IMR-90 (cell line): ENCODE measurements around the gene MCAM. TPM values are rescaled to one million over a fixed set of nuclear protein-coding genes. Genes with fewer than 3 reads are reported as not detected.

ENCODE experiments used
- ATAC-seq: fragments of 200-7000 bp; cut with Tn5 transposase; 2 replicates; pipeline ENCODE4 v1.9.1; 2020; ENCODE audit warnings: low read depth, mild to moderate bottlenecking, moderate library complexity
- BruUV-seq: library from RNA; stranded (reverse); fragments of 400-500 nt; replicated peaks from 2 replicates; lab custom pipeline; 2021; lab: Mats Ljungman, UMichigan
- CTCF ChIA-PET: fragments of 300-600 bp; formaldehyde crosslinking; extraction: SDS; loops from one replicate; lab custom pipeline; 2021; ENCODE audit warnings: antibody characterized with exemption; lab: Yijun Ruan, JAX
- POLR2A ChIA-PET: fragments of 300-600 bp; sonication (Branson Sonifier 250); formaldehyde crosslinking; loops from one replicate; lab custom pipeline; 2022; ENCODE audit warnings: antibody characterized with exemption; ENCODE audit not compliant: unreplicated experiment; lab: Charles Lee
- DNase-seq: peaks from one replicate; pipeline ENCODE4 v3.0.0; 2013
- H2AFZ ChIP-seq: replicated peaks from 2 replicates; pipeline ENCODE3; 2013; ENCODE audit warnings: low read length, mild to moderate bottlenecking; ENCODE audit not compliant: poor library complexity
- H2AK5ac ChIP-seq: 2 replicates; pipeline ENCODE4 v1.6.1; 2013; ENCODE audit warnings: low read depth, low read length, inconsistent platforms
- H2AK9ac ChIP-seq: replicated peaks from 2 replicates; pipeline ENCODE3; 2013; ENCODE audit warnings: mild to moderate bottlenecking, low read depth, low read length, moderate library complexity; ENCODE audit not compliant: poor library complexity
- H2BK120ac ChIP-seq: 2 replicates; pipeline ENCODE4 v1.6.1; 2013; ENCODE audit warnings: low read depth, low read length, inconsistent platforms
- H2BK15ac ChIP-seq: 3 replicates; pipeline ENCODE4 v1.6.1; 2013; ENCODE audit warnings: low read depth, low read length, inconsistent platforms
- H2BK20ac ChIP-seq: 2 replicates; pipeline ENCODE4 v1.6.1; 2013; ENCODE audit warnings: low read depth, mild to moderate bottlenecking, inconsistent platforms, low read length, moderate library complexity
- H2BK5ac ChIP-seq: 2 replicates; pipeline ENCODE4 v1.6.1; 2013; ENCODE audit warnings: mild to moderate bottlenecking, low read depth, low read length, inconsistent platforms; ENCODE audit not compliant: poor library complexity, severe bottlenecking
- H3K14ac ChIP-seq: replicated peaks from 2 replicates; pipeline ENCODE4 v1.6.1; 2013; ENCODE audit warnings: low read depth, low read length, inconsistent platforms
- H3K18ac ChIP-seq: 2 replicates; pipeline ENCODE4 v1.6.1; 2013; ENCODE audit warnings: low read depth, low read length, control low read depth
- H3K23ac ChIP-seq: 2 replicates; pipeline ENCODE4 v1.6.1; 2013; ENCODE audit warnings: low read depth, low read length, inconsistent platforms
- H3K27ac ChIP-seq: 2 replicates; pipeline ENCODE4 v1.5.1; 2013; ENCODE audit warnings: mild to moderate bottlenecking, control low read depth, low read length; ENCODE audit not compliant: insufficient read depth
- H3K27me3 ChIP-seq: 2 replicates; pipeline ENCODE4 v1.6.1; 2013; ENCODE audit warnings: low read length; ENCODE audit not compliant: control insufficient read depth, insufficient read depth
- H3K36me3 ChIP-seq: 2 replicates; pipeline ENCODE4 v1.6.1; 2013; ENCODE audit warnings: low read length, mixed read lengths; ENCODE audit not compliant: control insufficient read depth, insufficient read depth
- H3K4ac ChIP-seq: 2 replicates; pipeline ENCODE4 v1.6.1; 2013; ENCODE audit warnings: low read depth, low read length, inconsistent platforms
- H3K4me1 ChIP-seq: 2 replicates; pipeline ENCODE4 v1.6.1; 2013; ENCODE audit warnings: low read length, mixed read lengths; ENCODE audit not compliant: control insufficient read depth, insufficient read depth
- H3K4me2 ChIP-seq: 2 replicates; pipeline ENCODE4 v1.6.1; 2013; ENCODE audit warnings: low read depth, mild to moderate bottlenecking, control low read depth, low read length, moderate library complexity
- H3K4me3 ChIP-seq: 2 replicates; pipeline ENCODE4 v1.5.1; 2013; ENCODE audit warnings: low read depth, mild to moderate bottlenecking, control low read depth, low read length, moderate library complexity; ENCODE audit not compliant: insufficient read depth
- H3K56ac ChIP-seq: 2 replicates; pipeline ENCODE4 v1.6.1; 2013; ENCODE audit warnings: low read length, inconsistent platforms; ENCODE audit not compliant: insufficient read depth; ENCODE audit errors: extremely low read depth
- H3K79me1 ChIP-seq, 2 experiments: 2 replicates each; pipeline ENCODE4 v1.6.1; 2013; ENCODE audit warnings: low read length in 2 of 2, inconsistent platforms in 1 of 2, low read depth in 1 of 2
- H3K9ac ChIP-seq: 2 replicates; pipeline ENCODE4 v1.6.1; 2013; ENCODE audit warnings: low read depth, low read length, control low read depth
- H3K9me1 ChIP-seq: 2 replicates; pipeline ENCODE4 v1.6.1; 2013; ENCODE audit warnings: low read length, inconsistent platforms; ENCODE audit not compliant: insufficient read depth
- H3K9me3 ChIP-seq: 2 replicates; pipeline ENCODE4 v1.6.1; 2013; ENCODE audit warnings: low read length; ENCODE audit not compliant: control insufficient read depth, insufficient read depth
- H4K20me1 ChIP-seq: 2 replicates; pipeline ENCODE4 v1.6.1; 2013; ENCODE audit warnings: low read length, inconsistent platforms; ENCODE audit not compliant: insufficient read depth
- H4K5ac ChIP-seq: 2 replicates; pipeline ENCODE4 v1.6.1; 2013; ENCODE audit warnings: mild to moderate bottlenecking, low read depth, low read length, control low read depth
- H4K8ac ChIP-seq, 2 experiments: 2 replicates each; pipeline ENCODE4 v1.6.1; 2013; ENCODE audit warnings: low read depth in 2 of 2, low read length in 2 of 2, control low read depth in 1 of 2, inconsistent platforms in 1 of 2
- H4K91ac ChIP-seq: 2 replicates; pipeline ENCODE4 v1.6.1; 2013; ENCODE audit warnings: low read depth, low read length, inconsistent platforms; ENCODE audit not compliant: insufficient read depth
- FOS ChIP-seq: fragments of 150-350 bp; IDR thresholded peaks from 2 replicates; pipeline ENCODE4 v1.6.1; 2016; ENCODE audit warnings: low read depth, low read length
- MAZ ChIP-seq: IDR thresholded peaks from 2 replicates; pipeline ENCODE4 v1.6.1; 2012; ENCODE audit warnings: low read depth, mild to moderate bottlenecking, low read length, improper control_type of control experiment, moderate library complexity, borderline replicate concordance
- MXI1 ChIP-seq: IDR thresholded peaks from 2 replicates; pipeline ENCODE4 v1.6.1; 2012; ENCODE audit warnings: low read depth, mild to moderate bottlenecking, low read length, moderate library complexity, borderline replicate concordance
- NFE2L2 ChIP-seq: fragments of 150-350 bp; IDR thresholded peaks from 2 replicates; pipeline ENCODE4 v1.6.1; 2016; ENCODE audit warnings: low read depth, mild to moderate bottlenecking, low read length
- POLR2A ChIP-seq: IDR thresholded peaks from 2 replicates; pipeline ENCODE4 v1.6.1; 2012; ENCODE audit warnings: mild to moderate bottlenecking, low read depth, low read length
- SMC3 ChIP-seq: fragments of 150-350 bp; IDR thresholded peaks from 2 replicates; pipeline ENCODE4 v1.6.1; 2016; ENCODE audit warnings: low read depth, mild to moderate bottlenecking, antibody characterized with exemption, low read length, moderate library complexity
- WGBS, 2 experiments: methylation state at CpG; one replicate each; pipeline versions ENCODE4 v1.1.5 to v1.1.7; 2013; ENCODE audit warnings: missing lambda C conversion rate in 2 of 2; ENCODE audit not compliant: insufficient read length in 1 of 2; ENCODE audit errors: extremely low coverage in 2 of 2; 5-methylcytosine and 5-hydroxymethylcytosine counted together
- dilution Hi-C: fragments of 300-500 bp; cut with HindIII; formaldehyde crosslinking; loops from one replicate; pipeline ENCODE4 v1.14.3; 2018; ENCODE audit warnings: low sequenced_read_pairs; ENCODE audit not compliant: unreplicated experiment
- in situ Hi-C: fragments of 300-500 bp; cut with MboI; formaldehyde crosslinking; loops from 3 replicates; pipeline ENCODE4 v1.14.3; 2019; ENCODE audit warnings: low sequenced_read_pairs, inconsistent platforms, mixed read lengths
- intact Hi-C: fragments of 100-400 bp; cut with micrococcal nuclease; formaldehyde crosslinking; loops from 2 replicates; pipeline ENCODE4 v1.10.0; 2022
- polyA plus RNA-seq, 3 experiments: library from polyadenylated mRNA; depleted of rRNA; stranded (reverse); fragments of >200 nt; gene quantifications; 2 replicates each; pipeline ENCODE4 v1.2.3, GENCODE V29; 2012; ENCODE audit warnings: low replicate concordance in 1 of 3
- total RNA-seq: library from RNA; depleted of rRNA; stranded (reverse); fragments of >200 nt; gene quantifications from 2 replicates; pipeline ENCODE4 v1.2.3, GENCODE V29; 2012
- TF ChIP-seq, protein P1 (sequence below): conservative IDR thresholded peaks from 2 replicates; pipeline ENCODE4 v1.5.1; 2012; ENCODE audit warnings: mild to moderate bottlenecking, low read depth, low read length, improper control_type of control experiment
- TF ChIP-seq, protein P2 (sequence below): fragments of 150-350 bp; IDR thresholded peaks from 2 replicates; pipeline ENCODE4 v1.6.1; 2016; ENCODE audit warnings: low read depth, mild to moderate bottlenecking, low read length, moderate library complexity, borderline replicate concordance

The MCAM gene
- total and polyA plus RNA-seq, 2 of the 4 experiments (the other 2 are of a cell fraction): 95.1 to 131 TPM

DNA sequence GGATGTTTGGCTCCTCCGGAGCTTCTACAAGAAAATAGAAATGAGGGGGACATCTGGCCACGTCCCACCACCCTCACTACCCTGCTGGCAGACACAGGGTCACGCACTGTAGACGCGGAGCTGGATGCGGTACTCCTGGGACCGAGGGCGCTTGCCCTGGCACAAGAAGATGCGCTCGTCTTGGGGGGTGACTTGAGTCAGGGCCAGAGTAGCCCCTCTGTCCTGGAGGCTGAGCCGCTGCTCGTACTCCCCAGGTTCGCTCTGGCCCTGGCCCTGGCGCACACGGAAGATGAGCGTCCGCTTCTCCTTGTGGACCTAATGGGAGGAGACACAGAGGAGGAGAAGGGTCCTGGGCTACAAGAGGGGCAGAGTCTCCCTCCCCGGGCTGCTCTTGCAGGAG, 2.2 kb downstream of the MCAM start:
- Histone ChIP-seq H3K27ac (no peak overlapping the region; the same call in 1 of the 2 replicates), H3K4ac (0 out of 2 replicates have a peak overlapping the region, but pooled peaks have one; percentile 82), H2BK120ac (no peak overlapping the region), H3K14ac (no peak overlapping the region), H3K56ac (no peak overlapping the region), H3K18ac (no peak overlapping the region), H2BK15ac (no peak overlapping the region), H3K4me2 (peak overlapping the region; percentile 71; the same call in 1 of the 2 replicates), H2BK20ac (no peak overlapping the region), H3K9me1 (peaks cover 22% of the 10 kb centered on the region), H3K23ac (no peak overlapping the region), H3K79me1 (peaks cover 15 to 52% of the 10 kb centered on the region in 2 experiments; a peak in 3 of 4 replicates), H3K4me1 (peaks cover 37% of the 10 kb centered on the region), H3K9ac (no peak overlapping the region; the same call in 1 of the 2 replicates), H2BK5ac (peak overlapping the region; percentile 79), H4K8ac (no peak overlapping the region), H2AK5ac (no peak overlapping the region), H3K4me3 (no peak overlapping the region), H4K91ac (no peak overlapping the region), H4K5ac (no peak overlapping the region), H3K36me3 (peaks cover 41% of the 10 kb centered on the region), H4K20me1 (peaks cover 19% of the 10 kb centered on the region), H2AK9ac (no peak overlapping the region), H2AFZ (peak overlapping the region; percentile 93), H3K9me3 (no peaks in the 10 kb centered on the region), H3K27me3 (no peaks in the 10 kb centered on the region)
- dilution Hi-C loops (no loop called here), in situ Hi-C loops (no loop called here), intact Hi-C loops (no loop called here)
- ChIA-PET CTCF (interaction anchor here (0.7 to 1.5 kb wide), 3 partner anchors 8 to 47 kb away, joined by 3 to 4 read pairs (median 3); no protein-coding TSS in a partner anchor), POLR2A (no interaction called here)
- 75% methylated on average over 2 of the region's 18 CpGs; no CpG with 5 or more reads in 1 of the 2 experiments for WGBS, 2 experiments
- no peak for ATAC-seq
- DNase-seq: no peak
- BruUV-seq: no TSS peak
- no peak for TF ChIP-seq MAZ
- TF ChIP-seq MXI1: no peak
- no peak for TF ChIP-seq POLR2A
- TF ChIP-seq SMC3: no peak
- TF ChIP-seq, protein P1, sequence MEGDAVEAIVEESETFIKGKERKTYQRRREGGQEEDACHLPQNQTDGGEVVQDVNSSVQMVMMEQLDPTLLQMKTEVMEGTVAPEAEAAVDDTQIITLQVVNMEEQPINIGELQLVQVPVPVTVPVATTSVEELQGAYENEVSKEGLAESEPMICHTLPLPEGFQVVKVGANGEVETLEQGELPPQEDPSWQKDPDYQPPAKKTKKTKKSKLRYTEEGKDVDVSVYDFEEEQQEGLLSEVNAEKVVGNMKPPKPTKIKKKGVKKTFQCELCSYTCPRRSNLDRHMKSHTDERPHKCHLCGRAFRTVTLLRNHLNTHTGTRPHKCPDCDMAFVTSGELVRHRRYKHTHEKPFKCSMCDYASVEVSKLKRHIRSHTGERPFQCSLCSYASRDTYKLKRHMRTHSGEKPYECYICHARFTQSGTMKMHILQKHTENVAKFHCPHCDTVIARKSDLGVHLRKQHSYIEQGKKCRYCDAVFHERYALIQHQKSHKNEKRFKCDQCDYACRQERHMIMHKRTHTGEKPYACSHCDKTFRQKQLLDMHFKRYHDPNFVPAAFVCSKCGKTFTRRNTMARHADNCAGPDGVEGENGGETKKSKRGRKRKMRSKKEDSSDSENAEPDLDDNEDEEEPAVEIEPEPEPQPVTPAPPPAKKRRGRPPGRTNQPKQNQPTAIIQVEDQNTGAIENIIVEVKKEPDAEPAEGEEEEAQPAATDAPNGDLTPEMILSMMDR: no peak
- TF ChIP-seq, protein P2, sequence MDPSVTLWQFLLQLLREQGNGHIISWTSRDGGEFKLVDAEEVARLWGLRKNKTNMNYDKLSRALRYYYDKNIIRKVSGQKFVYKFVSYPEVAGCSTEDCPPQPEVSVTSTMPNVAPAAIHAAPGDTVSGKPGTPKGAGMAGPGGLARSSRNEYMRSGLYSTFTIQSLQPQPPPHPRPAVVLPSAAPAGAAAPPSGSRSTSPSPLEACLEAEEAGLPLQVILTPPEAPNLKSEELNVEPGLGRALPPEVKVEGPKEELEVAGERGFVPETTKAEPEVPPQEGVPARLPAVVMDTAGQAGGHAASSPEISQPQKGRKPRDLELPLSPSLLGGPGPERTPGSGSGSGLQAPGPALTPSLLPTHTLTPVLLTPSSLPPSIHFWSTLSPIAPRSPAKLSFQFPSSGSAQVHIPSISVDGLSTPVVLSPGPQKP: no peak
- no peak for TF ChIP-seq FOS
- TF ChIP-seq NFE2L2: no peak
